HG03558 (cell line): ENCODE measurements around the gene SLC22A7.

Source experiments
- ATAC-seq: cut with Tn5 transposase; IDR thresholded peaks from one replicate; pipeline ENCODE4 v1.9.1; 2021; ENCODE audit warnings: moderate number of reproducible peaks; ENCODE audit not compliant: unreplicated experiment; ENCODE audit errors: extremely low read depth

SLC22A7 gene

DNA sequence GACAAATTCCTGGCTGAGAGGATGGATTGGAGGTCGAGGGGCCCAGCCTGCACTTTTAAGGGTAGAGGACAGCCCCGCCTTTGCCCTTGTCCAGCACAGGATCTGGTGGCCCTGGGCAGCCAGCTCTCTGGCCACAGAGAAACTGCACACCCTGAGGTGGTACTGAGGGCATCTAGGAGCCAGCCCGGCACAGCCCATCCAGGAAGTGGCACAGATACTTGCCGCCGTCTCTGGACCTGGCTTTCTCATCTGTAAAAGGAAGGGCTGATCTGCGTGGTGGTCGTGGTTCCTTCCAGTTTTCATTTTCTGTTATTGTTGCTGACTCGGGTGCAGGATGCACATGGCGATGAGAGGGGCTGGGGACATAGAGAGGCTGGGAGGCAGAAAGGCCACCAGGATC, 16.0 kb upstream of the SLC22A7 start:
- no peak for ATAC-seq

DNA sequence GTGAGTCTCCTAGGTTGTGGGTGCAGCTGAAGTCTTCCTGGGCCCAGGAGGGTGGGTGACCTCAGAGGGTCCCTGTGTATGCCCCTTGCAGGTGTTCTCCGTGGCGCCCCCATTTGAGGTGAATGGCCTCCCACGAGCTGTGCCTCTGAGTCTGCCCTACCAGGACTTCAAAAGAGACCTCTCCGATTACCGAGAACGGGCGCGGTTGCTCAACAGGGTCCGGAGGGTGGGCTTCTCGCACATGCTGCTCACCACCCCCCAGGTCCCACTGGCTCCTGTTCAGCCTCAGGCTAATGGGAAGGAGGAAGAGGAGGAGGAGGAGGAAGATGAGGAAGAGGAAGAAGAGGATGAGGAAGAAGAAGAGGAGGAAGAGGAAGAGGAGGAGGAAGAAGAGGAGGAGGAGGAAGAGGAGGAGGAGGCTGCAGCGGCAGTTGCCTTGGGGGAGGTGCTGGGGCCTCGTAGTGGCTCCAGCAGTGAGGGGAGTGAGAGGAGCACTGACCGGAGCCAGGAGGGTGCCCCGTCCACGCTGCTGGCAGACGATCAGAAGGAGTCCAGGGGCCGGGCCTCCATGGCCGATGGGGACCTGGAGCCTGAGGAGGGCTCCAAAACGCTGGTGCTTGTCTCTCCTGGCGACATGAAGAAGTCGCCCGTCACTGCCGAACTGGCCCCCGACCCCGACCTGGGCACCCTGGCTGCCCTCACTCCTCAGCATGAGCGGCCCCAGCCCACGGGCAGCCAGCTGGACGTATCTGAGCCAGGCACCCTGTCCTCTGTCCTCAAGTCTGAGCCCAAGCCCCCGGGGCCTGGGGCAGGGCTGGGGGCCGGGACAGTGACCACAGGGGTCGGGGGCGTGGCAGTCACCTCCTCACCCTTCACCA, 15.2 kb upstream of the SLC22A7 start:
- no peak for ATAC-seq

DNA sequence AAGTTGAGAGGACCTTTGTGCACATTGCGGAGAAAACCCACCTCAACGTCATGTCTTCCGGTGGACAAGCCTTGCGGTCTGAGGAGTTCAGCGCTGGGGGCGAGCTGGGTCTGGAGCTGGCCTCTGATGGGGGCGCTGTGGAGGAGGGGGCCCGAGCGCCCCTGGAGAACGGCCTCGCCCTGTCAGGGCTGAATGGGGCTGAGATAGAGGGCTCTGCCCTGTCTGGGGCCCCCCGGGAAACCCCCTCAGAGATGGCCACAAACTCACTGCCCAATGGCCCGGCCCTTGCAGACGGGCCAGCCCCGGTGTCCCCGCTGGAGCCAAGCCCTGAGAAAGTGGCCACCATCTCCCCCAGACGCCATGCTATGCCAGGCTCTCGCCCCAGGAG, 14.6 kb upstream of the SLC22A7 start:
- ATAC-seq = no peak

DNA sequence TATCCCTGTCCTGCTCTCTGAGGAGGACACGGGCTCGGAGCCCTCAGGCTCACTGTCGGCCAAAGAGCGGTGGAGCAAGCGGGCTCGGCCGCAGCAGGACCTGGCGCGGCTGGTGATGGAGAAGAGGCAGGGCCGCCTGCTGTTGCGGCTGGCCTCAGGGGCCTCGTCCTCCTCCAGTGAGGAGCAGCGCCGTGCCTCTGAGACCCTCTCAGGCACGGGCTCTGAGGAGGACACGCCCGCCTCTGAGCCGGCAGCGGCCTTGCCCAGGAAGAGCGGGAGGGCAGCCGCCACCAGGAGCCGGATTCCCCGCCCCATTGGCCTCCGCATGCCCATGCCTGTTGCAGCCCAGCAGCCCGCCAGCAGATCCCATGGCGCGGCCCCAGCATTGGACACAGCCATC, 14.2 kb upstream of the SLC22A7 start:
- ATAC-seq = no peak

DNA sequence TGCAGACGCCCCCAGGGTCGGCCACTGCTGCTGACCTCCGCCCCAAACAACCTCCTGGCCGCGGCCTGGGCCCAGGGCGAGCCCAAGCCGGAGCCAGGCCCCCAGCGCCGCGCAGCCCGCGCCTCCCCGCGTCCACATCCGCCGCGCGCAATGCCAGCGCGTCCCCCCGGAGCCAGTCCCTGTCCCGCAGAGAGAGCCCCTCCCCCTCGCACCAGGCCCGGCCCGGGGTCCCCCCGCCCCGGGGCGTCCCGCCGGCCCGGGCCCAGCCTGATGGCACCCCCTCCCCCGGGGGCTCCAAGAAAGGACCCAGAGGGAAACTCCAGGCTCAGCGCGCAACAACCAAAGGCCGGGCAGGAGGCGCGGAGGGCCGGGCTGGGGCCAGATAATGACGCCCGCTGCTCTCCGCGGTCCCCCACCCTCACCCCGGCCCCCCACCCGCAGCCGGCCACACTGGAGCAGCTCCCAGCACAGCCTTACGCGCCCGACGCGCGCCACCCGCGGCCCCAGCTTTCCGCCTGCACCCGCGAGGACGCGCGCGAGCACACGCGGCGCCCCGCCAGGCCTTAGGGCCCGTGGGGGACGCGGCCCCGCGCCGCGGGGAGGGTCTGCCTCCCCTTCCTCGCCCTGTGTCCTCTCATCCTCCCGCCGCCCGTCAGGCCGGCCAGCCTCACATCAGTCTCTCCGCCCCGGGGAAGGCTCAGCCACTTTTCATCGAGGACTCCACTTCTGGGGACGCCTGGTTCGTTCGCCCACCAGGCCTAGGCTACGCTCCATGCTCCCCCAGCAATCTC, 12.9 kb upstream of the SLC22A7 start:
- ATAC-seq = no peak

DNA sequence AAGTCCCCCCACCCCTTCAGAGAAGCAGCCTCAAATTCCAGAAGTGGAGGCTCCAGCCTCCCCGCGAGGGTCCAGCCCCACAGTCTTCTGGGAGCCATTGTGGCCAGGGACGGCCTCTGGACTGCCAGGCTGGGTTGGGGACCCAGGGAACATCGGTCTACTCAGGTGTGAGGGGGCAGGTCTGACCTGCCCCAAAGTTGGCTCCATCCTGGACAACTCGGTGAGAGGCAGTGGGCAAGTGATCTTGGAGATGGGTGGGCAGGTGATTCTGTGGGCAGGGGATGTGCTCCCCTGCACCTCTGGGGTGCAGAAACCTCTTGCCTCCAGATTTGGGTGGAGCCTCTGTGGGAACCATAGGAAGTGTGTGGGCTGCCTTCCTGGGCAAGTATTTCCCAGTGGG, 12.2 kb upstream of the SLC22A7 start:
- no peak for ATAC-seq

DNA sequence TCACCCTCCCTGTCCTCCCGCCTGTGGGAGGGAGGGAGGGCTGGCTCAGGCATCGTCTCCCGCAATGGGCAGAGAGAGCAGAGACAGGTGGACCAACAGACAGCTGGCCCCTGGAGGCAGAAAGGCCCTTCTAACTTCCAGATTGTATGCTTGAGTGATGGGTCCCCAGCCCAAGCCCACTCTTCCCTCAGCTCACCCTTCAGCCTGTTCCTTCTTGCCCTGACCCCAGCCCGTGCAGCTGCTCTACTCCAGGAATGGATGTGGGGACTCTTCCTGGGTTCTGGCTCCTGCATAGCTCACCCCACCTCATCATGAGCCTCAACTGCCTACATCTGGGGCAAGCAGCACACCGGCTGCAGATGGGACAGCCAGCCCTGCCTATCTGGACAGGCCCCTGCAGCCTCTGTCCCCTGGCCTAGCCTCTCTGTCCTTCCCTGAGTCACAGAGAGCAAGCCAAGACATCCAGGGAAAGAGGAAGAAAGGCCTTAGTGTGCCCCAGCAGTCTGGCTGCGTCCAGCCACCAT, 11.5 kb upstream of the SLC22A7 start:
- ATAC-seq = no peak

DNA sequence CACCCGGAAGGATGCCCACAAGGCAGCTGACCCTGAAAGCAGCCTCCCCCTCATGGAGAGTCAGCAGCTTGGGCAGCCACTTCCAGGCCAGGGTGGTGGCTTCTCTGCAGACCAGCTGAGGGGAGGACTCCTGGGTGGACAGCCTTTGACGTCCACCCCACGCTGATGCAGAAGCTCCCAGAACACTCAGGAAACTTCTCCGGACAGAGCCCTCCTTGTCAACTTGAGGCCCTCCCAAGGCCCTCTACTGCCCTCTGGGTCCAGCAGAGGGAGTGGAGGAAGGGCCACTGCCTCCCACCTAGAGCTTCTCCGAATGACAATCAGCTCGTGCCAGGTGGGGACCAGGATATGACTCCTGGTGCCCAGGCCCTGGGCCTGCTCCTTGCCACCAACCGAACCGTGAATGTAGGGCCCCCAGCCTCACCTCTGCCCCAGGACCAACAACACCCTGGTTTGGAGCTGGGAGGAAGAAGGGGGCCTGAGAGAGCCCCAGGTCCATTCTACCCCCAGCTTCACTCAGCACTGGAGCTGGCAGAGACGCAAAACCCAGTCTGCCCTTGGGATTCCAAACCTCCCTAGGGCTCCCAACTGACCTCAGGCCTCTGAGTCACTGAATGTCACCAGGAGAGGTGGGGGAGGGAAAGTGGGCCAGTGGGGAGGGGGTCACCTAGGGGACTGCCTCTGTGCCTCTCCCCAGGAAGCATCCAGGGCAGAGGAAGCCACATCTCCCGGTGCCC, 10.9 kb upstream of the SLC22A7 start:
- no peak for ATAC-seq

DNA sequence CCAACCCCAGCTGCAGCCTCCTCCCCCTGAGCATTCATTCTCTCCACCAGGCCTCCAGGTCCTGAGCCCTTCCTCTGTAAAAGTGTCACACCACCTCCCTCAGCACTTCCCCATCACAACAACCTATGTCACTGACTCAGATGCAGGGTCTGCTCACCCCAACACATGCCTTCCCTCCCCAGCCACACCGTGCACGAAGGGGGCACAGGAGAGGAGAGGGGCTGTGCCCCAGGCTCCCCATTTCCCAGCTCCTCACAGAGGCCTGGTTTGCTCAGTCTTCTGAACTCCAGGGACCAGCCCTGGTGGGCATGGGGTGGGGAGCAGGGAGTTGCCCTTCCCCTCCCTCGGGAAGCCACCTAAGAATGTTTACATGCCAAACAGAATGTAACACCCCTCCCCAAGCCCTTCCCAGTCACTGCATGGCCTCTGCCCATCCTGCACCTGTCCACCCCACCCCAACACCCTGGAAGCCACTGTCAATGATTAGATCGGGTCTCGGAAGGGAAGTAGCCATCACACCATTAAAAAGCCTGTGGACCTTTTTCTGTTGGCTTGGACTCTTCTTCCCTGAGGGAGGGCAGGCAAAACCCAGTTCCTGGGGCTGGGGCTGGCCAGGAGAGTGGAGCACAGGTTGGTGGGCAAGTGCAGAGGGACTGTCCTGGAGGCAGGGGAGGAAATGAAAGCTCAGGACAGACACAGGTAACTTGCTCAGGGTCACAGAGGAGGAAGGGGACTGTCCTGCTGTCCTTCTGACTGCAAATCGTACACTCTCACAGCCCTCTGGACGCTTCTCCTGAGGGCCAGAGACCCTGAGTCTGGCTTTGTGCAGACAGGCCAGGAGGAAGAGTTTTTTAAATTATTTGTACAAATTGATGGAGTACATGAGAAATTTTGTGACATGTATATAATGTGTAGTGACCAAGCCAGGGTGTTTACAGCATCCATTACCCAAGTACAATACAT, 10.1 kb upstream of the SLC22A7 start:
- no peak for ATAC-seq

DNA sequence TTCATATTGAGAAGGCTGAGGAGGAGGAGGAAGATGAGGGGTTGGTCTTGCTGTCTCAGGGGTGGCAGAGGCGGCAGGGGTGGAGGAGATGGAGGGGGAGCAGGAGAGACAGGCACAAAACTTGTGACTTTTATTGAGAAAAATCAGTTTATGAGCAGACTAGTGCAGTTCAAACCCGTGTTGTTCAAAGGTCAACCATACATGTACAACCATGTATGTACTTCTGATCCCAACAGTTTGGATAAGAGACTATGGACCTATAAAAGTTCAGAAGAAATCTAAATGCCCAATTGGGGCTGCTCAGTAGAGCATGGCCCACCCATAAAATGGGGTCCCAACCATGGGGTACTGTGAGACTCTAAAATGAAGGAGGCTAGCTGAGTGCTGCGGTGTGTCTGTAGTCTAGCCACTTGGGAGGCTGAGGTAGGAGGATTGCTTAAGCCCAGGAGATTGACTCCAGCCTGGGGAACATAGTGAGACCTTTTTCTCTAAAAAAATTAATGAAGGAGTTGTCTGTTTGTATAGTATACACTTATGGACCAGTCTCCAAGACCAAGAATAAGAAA, 7.6 kb upstream of the SLC22A7 start:
- no peak for ATAC-seq

DNA sequence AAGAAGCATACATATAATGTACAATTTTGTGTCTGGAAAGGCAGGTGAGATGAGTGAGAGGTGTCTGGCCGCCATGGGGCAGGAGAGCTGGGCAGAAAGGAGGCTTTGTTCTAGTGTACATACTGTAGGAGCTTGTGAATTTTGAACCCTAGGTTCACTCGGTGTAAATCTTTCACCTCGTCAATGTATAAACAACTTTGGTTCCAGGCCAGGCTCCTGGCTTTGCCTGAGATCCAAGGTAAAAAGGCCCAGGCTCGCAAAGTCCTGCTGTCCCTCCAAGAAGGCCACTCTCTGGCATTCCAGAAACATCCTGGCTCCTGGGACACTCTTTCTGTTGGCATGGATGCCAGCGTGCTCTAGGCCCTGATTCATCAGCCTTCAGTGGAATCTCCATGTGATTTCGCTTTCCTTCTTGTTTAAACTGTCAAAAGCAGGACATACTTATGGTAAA, 7.1 kb upstream of the SLC22A7 start:
- no peak for ATAC-seq

DNA sequence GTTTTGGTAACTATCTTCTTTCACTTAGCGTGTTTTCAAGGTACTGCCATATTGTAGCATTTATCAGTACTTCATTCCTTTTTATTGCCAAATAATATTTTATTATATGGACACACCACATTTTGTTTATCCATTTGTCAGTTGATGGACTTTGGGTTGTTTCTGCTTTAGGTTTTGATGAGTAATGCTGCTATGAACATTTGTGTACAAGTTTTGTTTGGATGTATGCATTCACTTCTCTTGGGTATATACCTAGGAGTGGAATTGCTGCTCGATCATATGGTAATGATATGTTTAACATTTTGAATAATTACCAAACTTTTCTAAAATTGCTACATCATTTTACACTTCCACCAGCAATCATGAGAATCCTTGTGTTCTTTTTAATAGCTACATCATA, 6.4 kb upstream of the SLC22A7 start:
- no peak for ATAC-seq

DNA sequence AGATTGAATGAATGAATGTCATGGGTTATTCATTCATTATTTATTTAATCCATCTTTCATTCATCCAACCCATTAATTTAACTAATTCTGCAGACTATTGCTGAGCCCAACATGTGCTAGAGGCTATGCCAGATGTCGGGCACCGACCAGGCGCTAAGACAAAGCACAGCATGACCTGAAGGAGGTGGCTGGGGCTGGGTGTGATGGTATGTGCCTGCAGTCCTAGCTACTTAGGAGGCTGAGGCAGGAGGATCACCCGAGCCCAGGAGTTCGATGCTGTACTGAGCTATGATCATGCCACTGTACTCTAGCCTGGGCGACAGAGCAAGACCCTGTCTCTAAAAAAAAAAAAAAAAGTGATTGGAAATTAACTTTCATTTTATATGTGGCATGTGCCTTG, 5.7 kb upstream of the SLC22A7 start:
- ATAC-seq = no peak

DNA sequence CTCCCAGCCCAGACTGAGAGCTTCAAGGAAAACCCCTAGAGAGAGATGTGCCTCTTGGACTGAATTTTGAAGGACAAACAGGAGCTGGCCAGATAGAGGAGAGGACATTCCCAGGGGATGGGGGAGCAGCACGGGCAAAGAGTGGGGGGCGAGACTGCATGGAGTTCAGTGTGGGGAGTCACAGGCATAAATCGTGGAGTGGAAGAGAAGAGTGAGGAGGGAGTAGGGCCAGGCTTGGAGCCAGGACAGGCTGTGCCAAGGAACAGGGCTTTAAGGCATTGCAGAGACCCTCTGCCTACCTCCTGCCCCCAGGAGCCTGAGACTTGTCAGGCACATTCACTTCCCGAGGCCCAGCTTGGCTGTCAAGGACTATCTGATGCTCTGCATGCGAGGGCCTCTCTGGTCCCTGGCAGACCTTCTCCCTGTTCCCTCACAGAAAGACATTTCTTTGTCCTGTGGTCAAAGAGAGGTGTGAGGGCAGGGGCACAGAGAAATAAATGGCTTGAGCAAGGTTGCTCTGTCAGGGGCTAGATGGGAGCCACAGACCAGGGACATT, 5.2 kb upstream of the SLC22A7 start:
- no peak for ATAC-seq

DNA sequence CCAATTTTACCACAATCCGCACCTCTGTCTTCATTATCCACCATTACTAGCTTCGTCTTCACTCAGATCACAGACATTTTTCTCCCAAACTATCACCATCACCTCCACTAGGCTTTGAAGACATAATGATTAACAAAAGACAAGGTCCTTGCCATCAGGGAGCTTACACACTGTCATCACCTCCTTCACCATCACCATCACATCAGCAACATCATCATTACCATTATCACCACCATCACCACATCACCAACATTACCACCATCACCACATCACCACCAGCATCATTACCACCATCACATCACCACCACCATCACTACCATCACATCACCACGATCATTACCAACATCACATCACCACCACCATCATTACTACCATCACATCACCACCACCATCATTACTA, 4.4 kb upstream of the SLC22A7 start:
- ATAC-seq = no peak

DNA sequence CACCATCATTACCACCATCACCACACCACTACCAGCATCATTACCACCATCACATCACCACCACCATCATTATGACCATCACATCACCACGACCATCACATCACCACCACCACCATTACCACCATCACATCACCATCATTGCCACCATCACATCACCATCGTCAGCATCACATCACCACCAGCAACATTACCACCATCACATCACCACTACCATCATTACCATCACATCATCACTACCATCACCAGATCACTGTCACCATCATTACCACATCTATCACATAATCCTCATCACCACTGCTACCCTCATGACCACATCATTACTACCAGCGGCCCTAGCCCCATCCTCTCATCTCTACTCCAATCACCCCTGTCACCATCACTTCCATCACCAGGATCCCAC, 3.5 kb upstream of the SLC22A7 start:
- ATAC-seq = no peak

DNA sequence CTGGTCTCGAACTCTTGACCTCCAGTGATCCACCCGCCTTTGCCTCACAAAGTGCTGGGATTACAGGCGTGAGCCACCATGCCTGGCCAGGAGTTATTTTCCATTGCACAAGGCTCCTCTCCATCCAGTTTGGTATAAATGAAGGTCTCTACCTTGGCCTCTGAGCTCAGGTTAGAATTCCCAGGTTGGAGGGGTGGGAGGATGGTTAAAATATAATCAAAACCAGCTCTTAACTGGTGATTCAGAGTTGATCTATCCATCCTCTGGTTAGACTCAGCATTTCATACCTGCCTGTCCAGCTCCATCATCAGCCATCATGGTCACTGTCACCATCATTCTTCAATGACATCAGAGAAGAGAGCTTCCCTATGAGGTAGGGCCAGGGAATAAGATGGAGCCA, 2.6 kb upstream of the SLC22A7 start:
- no peak for ATAC-seq

DNA sequence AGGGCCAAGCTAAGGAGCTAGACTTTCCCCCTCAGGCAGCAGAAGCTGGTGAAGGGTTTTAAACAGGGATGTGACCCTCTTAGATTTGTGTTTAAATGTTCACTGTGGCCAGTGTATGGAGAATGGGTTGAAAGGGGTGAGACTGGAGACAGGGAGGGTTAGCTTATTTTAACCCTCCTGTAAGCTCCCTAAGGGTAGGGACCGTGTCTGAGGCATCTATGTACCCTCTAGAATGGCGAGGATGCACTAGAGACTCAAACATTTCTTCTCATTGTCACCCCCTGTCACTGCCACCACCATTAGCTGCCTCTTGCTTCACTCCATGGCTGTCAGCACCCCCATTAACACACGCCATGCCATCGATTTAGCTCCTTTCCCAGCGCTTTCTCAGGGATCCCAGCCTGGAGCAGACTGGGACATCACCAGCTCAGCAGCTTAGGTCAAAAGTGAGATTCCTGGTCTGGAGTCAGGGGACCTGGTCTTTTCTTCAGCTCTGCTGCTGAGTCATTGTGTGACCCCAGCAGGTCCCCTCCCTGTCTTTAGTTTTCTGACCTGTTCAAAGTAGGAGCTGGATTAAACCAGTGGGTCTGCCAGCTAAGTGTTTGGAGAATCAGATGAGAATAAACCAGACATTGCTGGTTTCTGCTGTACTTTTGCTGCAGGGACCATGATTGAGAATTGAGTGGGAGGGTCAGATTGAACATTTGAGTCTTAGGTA, 1.1 kb upstream of the SLC22A7 start:
- ATAC-seq = no peak
